Measurements from ENCODE around the gene TMEM87A.
"Not testable (repeated sequence)": the region's sequence is repeated elsewhere in the genome, so short reads cannot be mapped to it uniquely, and the experiment has no call there.

TMEM87A gene

DNA sequence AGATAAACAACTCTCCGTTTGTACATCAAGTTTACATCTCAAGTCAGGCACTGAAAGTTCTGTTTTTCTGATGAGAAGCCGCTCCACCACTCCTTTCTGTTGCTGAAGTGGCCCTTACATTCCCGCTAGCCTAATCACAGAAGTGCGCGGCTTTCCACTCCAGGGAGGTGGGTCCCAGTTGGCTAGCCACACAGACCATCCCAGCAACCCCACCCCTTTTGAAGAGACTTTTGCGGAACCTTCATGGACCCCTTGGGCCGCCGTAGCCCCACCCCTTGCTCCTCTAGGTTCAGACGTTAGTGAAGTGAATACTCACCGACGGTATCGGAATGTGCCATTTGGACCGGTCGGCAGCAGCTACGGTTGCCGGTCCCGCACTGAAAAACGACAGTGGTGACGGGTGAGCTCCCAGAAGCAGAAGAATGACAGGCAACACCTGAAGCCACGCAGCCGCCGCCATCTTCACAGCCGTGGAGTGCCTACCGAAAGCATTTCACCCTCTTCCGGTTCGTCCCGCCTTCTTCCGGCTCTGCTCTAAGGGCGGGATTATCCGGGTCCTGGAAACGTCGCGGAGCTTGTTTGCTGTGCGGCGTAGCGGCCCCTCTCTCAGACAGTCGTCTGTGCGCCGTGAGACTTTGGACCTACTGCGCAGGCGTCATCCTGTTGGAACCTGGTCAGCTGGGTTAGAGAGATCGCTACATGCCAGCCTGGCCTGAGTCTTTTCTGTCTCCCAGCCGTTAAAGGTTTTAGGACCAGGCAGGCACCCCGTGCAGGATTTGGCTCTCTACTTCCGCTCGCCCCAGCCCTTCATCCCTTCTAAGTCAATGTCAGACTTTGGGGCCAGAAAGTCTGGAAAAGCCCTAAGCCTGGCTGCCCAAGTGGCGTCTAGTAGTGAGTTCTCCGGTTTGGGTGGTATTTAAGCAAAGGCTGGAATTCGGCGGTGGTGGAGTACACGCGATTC is at the start of gene TMEM87A, which contains the start of gene GANC:
Gene TMEM87A (minus strand): TSS at position 495 of the 961 bp plus-strand sequence. CDS start 35 bp downstream, at position 460.
Gene GANC (plus strand): TSS at position 263 of the 961 bp plus-strand sequence. CDS start 1,281 bp downstream, outside the sequence.
- TF ChIP-seq CTCF (conservative IDR thresholded peaks at IDR 0.05; ENCODE audit: low read length), result no peak
- DNase-seq (ENCODE audit: low read depth), result peak; percentile 98
- H3K4me3 ChIP-seq (ENCODE audit: low read length), result peak within 1 kb of the TSS; percentile 89

GRCh38 chr15:42319206-42319605 is 46.0 kb upstream of the TMEM87A start:
- TF ChIP-seq CTCF (conservative IDR thresholded peaks at IDR 0.05; ENCODE audit: low read length), result no peak
- H3K4me3 ChIP-seq (ENCODE audit: low read length), result no peak overlapping the region
- no peak for DNase-seq (ENCODE audit: low read depth)

DNA sequence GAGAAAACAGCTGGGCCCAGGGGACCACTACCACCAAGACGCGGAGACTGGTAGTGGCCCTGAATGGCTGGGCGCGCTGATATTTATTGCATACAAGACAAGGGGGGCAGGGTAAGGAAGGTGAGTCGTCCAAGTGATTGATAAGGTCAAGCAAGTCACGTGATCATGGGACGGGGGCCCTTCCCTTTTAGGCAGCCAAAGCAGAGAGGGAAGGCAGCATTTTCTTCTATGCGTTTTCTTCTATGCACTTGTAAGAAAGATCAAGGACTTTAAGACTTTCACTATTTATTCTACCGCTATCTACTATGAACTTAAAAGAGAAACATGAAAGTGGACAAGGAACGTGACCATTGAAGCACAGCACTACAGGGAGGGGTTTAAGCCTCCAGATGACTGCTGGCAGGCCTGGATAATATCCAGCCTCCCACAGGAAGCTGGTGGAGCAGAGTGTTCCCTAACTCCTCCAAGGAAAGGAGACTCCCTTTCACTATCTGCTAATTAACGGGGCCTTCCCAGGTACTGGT is 43.1 kb upstream of the TMEM87A start:
- H3K4me3 ChIP-seq (ENCODE audit: low read length); DNase-seq (ENCODE audit: low read depth): not testable (repeated sequence)

- DNase-seq (ENCODE audit: low read depth), result peak; percentile 7
- no peak overlapping the region for H3K4me3 ChIP-seq (ENCODE audit: low read length)
- TF ChIP-seq CTCF (conservative IDR thresholded peaks at IDR 0.05; ENCODE audit: low read length), result no peak
These were observed 42.3 kb upstream of the TMEM87A start for GRCh38 chr15:42315521-42315920.

DNA sequence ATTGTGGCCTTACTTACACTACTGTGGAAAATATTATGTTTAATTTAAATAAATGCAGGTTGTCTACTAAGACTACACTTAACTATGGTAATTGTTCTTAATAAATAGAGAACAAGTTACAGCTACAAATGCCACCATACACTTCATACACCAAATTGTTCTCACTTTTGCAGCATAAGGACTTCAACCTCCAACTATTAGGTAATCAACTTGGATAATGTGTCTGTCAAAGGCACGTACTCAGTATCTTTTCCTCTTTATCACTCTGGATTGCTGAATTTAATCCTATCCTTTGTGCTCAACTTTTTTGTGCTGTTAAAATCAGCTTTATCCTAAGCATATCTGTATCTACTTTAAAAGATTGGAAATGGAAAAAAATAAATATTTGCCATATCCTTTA is 41.6 kb upstream of the TMEM87A start:
- H3K4me3 ChIP-seq (ENCODE audit: low read length), result no peak overlapping the region
- no peak for TF ChIP-seq CTCF (conservative IDR thresholded peaks at IDR 0.05; ENCODE audit: low read length)
- DNase-seq (ENCODE audit: low read depth), result no peak

DNA sequence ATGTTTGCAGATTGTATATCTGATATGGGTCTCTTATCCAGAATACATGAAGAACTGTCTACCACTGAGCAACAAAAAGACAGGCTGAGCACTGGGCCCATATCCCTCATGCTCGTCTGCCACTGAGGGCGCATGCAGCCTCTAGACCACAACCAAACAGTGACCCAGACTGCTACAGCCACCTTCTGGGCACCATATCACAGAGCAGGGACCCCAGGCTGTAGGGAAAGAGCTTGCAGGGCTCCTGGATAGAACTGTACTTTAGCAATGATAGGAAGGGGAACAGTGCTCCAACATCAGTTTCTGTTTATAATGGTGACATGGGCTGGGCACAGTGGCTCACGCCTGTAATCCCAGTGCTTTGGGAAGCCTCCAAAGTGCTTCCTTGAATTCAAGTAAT is 40.2 kb upstream of the TMEM87A start:
- H3K4me3 ChIP-seq (ENCODE audit: low read length), result no peak overlapping the region
- TF ChIP-seq CTCF (conservative IDR thresholded peaks at IDR 0.05; ENCODE audit: low read length), result no peak
- DNase-seq (ENCODE audit: low read depth), result no peak

- no peak for DNase-seq (ENCODE audit: low read depth)
- TF ChIP-seq CTCF (conservative IDR thresholded peaks at IDR 0.05; ENCODE audit: low read length), result no peak
- no peak overlapping the region for H3K4me3 ChIP-seq (ENCODE audit: low read length)
These were observed 33.4 kb upstream of the TMEM87A start for GRCh38 chr15:42306681-42307080.

- H3K4me3 ChIP-seq (ENCODE audit: low read length); DNase-seq (ENCODE audit: low read depth): not testable (repeated sequence)
These were observed 27.8 kb upstream of the TMEM87A start for GRCh38 chr15:42301004-42301403.
